Measurements from ENCODE around the gene MUC2.

Gene MUC2

GRCh38 chr11:1074244-1075221, at the start of gene MUC2:
Gene MUC2 (plus strand): TSS chr11:1074874.
- DNase-seq, result no peak

DNA sequence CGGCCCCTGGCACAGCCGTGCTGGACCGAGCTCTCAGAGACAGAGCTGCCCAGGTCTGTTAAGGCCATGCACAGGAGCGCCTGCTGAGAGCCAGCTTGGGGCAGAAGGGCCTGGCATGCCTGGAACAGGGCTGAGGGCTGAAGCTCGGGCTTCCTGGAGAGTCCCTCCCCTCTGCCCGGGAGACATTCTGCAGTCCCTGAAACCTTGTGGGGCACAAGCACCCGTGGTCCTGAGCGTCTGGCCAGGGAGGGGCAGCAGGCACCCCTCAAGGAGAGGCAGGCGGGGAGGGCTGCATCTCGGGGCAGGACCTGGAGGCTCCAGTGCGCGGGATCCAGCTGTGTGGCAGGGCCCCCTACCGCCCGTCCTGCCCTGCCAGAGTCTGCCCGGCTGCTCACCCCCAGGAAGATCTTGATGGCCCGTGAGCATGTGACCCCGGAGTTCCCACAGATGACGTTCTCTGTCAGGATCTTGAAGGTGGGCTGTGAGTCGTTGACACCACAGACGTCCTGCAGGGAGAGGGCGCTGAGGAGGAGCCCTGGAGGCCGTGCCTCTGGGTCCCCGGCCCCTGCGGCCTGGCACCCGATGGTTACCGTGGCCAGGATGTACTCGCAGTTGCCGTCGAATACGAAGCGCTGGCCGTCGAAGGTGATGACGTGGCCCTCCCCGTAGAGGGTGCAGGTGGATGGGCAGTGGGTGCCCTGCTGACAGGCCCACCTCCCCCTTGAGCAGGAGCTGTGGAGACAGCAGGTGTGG, 49.1 kb upstream of the MUC2 start:
- DNase-seq, result no peak

DNA sequence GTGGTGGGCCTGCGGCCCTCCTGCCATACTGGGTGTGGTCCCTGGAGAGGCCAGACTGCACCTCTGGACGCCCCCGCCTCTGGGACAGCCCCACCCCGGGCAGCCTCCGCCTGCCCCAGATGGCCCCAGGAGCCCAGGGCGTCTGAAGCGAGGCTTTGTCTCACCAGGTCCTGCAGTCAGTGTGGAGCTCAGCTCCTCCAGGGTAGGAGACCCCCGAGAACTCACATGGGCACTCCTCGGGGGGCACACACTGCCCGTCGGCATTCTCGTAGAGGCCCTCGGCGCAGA, 48.6 kb upstream of the MUC2 start:
- no peak for DNase-seq

DNA sequence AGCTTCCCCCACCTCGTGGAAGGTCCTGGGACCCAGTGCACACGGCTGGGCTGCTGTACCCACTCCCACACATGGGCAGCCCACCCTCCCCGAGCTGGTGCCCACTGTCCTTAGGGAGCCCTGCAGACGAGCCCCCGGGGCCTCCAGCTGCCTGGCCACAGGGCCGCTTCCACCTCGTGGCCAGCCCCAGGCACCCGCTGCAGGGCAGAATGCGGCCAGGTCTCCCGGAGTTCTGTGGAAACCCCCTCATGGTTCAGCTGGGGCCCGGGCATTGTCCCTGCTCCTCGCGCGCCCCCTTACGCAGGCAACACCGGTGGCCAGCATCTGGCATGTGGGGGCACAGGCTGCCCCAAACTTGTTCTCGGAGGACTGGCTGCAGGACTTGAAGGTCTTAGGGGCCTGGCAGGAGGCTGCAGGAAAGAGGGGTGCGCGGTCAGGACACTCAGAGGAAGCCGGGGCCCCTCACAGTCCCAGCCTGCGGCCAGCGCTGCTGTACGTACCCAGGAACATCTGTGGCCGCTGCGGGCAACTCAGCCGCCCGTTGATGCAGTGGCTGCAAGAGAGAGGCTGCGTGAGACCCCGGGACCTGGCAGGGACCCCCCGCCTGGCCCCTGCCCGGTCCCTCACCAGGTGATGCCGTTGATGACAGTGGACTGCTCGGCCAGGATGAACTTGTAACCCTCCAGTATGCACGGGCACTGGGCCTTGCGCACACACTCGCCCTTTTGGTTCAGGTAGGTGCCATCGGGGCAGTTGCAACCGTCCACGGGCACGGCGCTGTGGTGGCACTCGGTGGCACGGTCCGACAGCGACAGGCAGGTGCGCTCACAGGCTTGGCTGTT, 47.8 kb upstream of the MUC2 start:
- DNase-seq, result no peak

- DNase-seq, result no peak
Observed at GRCh38 chr11:1027483-1028290, 47.0 kb upstream of the MUC2 start.

DNA sequence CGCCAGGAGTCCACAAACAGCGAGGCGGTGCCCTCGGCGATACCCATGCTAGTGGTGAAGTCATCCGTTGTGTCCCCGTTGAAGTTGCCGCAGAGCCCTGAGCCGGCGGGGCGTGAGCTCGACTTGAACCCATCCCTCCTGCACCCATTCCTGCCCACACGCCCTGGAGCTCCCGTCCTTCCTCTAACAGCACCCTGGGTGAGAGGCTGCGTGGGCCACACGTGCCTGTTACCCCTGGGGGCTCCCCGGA, 46.5 kb upstream of the MUC2 start:
- no peak for DNase-seq

- no peak for DNase-seq
Observed at GRCh38 chr11:1028616-1029015, 46.1 kb upstream of the MUC2 start.

GRCh38 chr11:1029051-1029450, 45.6 kb upstream of the MUC2 start:
- DNase-seq, result no peak

DNA sequence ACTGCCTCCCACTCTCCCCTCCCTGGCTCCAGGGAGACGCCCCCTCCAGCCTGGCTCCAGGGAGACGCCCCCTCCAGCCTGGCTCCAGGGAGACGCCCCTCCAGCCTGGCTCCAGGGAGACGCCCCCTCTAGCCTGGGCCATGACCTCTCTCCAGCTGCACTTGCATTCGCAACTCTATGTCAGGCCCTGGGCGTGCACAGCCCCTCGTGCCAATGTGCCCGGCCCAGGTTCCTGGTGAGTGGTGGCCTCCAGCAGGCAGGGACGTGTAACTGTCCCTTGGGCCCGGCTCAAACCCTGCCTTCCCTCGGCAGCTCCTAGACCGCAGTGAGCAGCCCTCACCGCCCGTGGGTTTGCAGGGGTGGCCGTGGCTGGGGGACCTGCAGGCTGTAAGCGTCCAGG, 45.0 kb upstream of the MUC2 start:
- DNase-seq, result no peak

GRCh38 chr11:1030086-1030485, 44.6 kb upstream of the MUC2 start:
- no peak for DNase-seq

- DNase-seq, result no peak
Observed at GRCh38 chr11:1030556-1030955, 44.1 kb upstream of the MUC2 start.

DNA sequence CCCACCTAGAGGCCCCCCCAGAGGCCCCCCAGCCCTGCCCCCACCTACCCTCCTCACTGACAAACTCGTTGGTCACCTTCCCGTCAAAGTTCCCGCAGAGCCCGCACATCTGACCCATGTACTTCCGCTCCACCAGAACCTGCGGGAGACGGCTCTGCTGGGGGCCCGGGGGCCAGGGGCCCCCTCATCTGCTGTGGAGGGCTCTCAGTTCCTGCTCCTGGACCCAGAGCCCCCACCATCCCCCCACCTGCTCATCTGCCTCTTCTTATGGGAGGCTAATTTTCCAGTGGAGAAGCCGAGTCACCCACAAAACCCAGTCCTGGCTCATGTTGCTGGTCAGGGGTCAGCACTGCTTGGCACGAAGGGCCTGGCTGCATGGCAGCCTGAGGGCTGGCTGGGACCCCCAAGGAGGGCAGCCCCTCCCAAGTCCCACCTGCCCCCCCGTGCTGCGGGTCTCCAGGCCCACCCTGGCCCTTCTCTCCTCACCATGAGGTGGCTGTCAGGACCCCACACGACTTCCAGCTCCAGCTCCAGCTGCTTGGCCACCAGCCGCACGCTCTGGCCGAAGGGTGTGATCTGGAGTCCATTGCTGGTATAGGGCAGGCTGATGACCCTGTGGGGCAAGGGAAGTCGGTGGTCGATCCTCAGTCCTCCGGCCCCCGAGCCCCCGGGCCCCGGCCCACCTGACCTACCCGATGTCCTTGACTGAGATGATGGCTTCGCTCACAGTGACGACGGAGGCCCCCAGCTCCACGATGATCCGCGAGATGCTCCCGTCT, 43.4 kb upstream of the MUC2 start:
- no peak for DNase-seq

DNA sequence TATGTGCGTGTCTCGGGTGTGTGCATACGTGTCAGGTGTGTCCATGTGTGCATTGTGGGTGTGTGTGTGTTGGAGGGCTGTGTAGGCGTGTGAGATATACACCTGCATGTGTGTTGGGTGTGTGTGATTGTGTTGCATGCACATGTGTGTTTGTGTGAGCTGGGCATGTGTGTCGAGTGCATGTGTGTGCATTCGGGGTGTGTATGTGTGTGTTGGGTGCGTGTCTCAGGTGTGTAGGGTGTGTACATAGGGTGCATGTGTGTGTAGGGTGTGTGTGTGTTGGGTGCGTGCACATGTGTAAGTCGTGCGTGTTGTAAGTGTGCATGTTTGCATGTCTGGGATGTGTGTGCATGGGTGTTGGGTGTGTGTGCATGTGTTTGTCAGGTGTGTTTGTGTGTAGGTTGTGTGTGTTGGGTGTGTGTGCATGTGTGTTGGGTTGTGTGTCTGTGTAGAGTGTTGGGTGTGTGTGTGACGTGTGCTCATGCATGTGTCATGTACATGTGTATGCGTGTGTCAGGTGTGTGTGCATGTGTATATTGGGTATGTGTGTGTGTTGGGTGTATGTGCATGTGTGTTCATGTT, 42.3 kb upstream of the MUC2 start:
- DNase-seq, result no peak

GRCh38 chr11:1033016-1033798, 41.5 kb upstream of the MUC2 start:
- DNase-seq, result no peak

GRCh38 chr11:1034001-1034400, 40.7 kb upstream of the MUC2 start:
- no peak for DNase-seq

GRCh38 chr11:1034456-1035295, 40.0 kb upstream of the MUC2 start:
- DNase-seq, result no peak

GRCh38 chr11:1035577-1036283, 38.9 kb upstream of the MUC2 start:
- no peak for DNase-seq

- no peak for DNase-seq
Observed at GRCh38 chr11:1036303-1036923, 38.3 kb upstream of the MUC2 start, which contains the start of gene MUC6. Gene MUC6 (minus strand): TSS chr11:1036718. CDS start chr11:1036655, 63 bp downstream.

DNA sequence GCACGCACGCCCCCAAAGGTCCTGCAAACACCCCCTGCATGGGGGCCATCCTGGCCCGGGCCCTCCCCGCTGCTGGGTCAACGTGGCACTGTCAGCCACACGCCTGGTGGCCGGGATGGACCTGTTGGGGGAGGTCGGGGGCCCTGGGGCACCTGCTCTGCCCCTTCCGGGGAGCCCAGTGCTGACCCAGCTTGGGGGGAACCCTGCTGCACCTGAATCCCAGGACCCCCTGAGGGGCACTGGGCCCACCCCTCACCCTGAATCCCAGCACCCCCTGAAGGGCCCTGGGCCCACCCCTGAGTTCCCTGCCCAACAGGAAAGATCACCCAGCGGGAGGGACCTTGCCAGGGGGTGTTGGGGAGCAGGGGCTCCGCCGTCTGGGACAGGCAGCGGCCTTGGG, 37.7 kb upstream of the MUC2 start:
- DNase-seq, result no peak
